Measurements from ENCODE around the gene NDUFB11.

Gene NDUFB11

GRCh38 chrX:47172971-47173792 lies 28.7 kb upstream of the NDUFB11 start:
- peaks cover 26 to 82% of the 10 kb centered on the region in 2 donors for H3K36me3 ChIP-seq (ENCODE audit: control insufficient read depth in 1 of 2, insufficient read depth in 2 of 2, low read length in 2 of 2)
- H3K27ac ChIP-seq (ENCODE audit: low read length), result no peak overlapping the region
- H3K9me3 ChIP-seq (ENCODE audit: control insufficient read depth in 1 of 2, low read length in 2 of 2), result no peaks in the 10 kb centered on the region
- no peaks in the 10 kb centered on the region for H3K27me3 ChIP-seq (ENCODE audit: low read depth, low read length)
- peaks cover 0 to 6% of the 10 kb centered on the region in 2 donors for H3K4me1 ChIP-seq (ENCODE audit: control insufficient read depth in 1 of 2, insufficient read depth in 2 of 2, low read length in 2 of 2)
- no peak overlapping the region for H3K4me3 ChIP-seq (ENCODE audit: low read depth in 1 of 2, low read length in 2 of 2)

- no peak overlapping the region for H3K4me3 ChIP-seq (ENCODE audit: low read depth in 1 of 2, low read length in 2 of 2)
- H3K9me3 ChIP-seq (ENCODE audit: control insufficient read depth in 1 of 2, low read length in 2 of 2), result no peaks in the 10 kb centered on the region
- H3K27ac ChIP-seq (ENCODE audit: low read length), result no peak overlapping the region
- no peaks in the 10 kb centered on the region for H3K27me3 ChIP-seq (ENCODE audit: low read depth, low read length)
- peaks cover 0 to 6% of the 10 kb centered on the region in 2 donors for H3K4me1 ChIP-seq (ENCODE audit: control insufficient read depth in 1 of 2, insufficient read depth in 2 of 2, low read length in 2 of 2)
- peaks cover 22 to 76% of the 10 kb centered on the region in 2 donors for H3K36me3 ChIP-seq (ENCODE audit: control insufficient read depth in 1 of 2, insufficient read depth in 2 of 2, low read length in 2 of 2)
These were observed 28.0 kb upstream of the NDUFB11 start for GRCh38 chrX:47172549-47172948.

DNA sequence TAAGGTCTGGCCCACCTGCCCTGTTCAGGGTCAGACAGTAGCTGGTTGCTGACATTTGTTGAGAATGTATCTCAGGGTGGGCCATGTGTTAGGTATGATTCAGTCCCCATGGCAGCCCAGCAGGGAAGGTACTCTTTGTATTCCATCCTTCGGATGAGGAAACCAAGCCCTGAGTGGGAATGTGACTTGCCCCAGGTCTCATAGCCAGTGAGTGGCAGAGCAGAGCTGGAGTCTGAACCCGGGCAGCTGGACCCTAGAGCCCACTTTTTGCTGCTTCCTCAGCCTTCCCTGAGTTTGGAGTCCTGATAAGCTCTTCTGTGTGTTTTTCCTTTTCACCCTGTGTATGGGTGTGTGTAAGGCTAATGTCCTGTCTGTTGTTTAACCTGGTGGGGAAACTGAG lies 27.5 kb upstream of the NDUFB11 start:
- Histone ChIP-seq H3K27ac (ENCODE audit: low read length) (no peak overlapping the region), H3K4me1 (ENCODE audit: control insufficient read depth in 1 of 2, insufficient read depth in 2 of 2, low read length in 2 of 2) (peaks cover 0 to 6% of the 10 kb centered on the region in 2 donors), H3K4me3 (ENCODE audit: low read depth in 1 of 2, low read length in 2 of 2) (no peak overlapping the region), H3K9me3 (ENCODE audit: control insufficient read depth in 1 of 2, low read length in 2 of 2) (no peaks in the 10 kb centered on the region), H3K36me3 (ENCODE audit: control insufficient read depth in 1 of 2, insufficient read depth in 2 of 2, low read length in 2 of 2) (peaks cover 20 to 70% of the 10 kb centered on the region in 2 donors), H3K27me3 (ENCODE audit: low read depth, low read length) (no peaks in the 10 kb centered on the region)

GRCh38 chrX:47170861-47171692 lies 26.6 kb upstream of the NDUFB11 start:
- peaks cover 16 to 61% of the 10 kb centered on the region in 2 donors for H3K36me3 ChIP-seq (ENCODE audit: control insufficient read depth in 1 of 2, insufficient read depth in 2 of 2, low read length in 2 of 2)
- H3K9me3 ChIP-seq (ENCODE audit: control insufficient read depth in 1 of 2, low read length in 2 of 2), result no peaks in the 10 kb centered on the region
- H3K27me3 ChIP-seq (ENCODE audit: low read depth, low read length), result no peaks in the 10 kb centered on the region
- peaks cover 0 to 6% of the 10 kb centered on the region in 2 donors for H3K4me1 ChIP-seq (ENCODE audit: control insufficient read depth in 1 of 2, insufficient read depth in 2 of 2, low read length in 2 of 2)
- no peak overlapping the region for H3K27ac ChIP-seq (ENCODE audit: low read length)
- H3K4me3 ChIP-seq (ENCODE audit: low read depth in 1 of 2, low read length in 2 of 2), result no peak overlapping the region

- no peak overlapping the region for H3K27ac ChIP-seq (ENCODE audit: low read length)
- H3K9me3 ChIP-seq (ENCODE audit: control insufficient read depth in 1 of 2, low read length in 2 of 2), result no peaks in the 10 kb centered on the region
- peaks cover 0 to 6% of the 10 kb centered on the region in 2 donors for H3K4me1 ChIP-seq (ENCODE audit: control insufficient read depth in 1 of 2, insufficient read depth in 2 of 2, low read length in 2 of 2)
- H3K36me3 ChIP-seq (ENCODE audit: control insufficient read depth in 1 of 2, insufficient read depth in 2 of 2, low read length in 2 of 2), result peaks cover 12 to 49% of the 10 kb centered on the region in 2 donors
- no peaks in the 10 kb centered on the region for H3K27me3 ChIP-seq (ENCODE audit: low read depth, low read length)
- H3K4me3 ChIP-seq (ENCODE audit: low read depth in 1 of 2, low read length in 2 of 2), result no peak overlapping the region
These were observed 25.4 kb upstream of the NDUFB11 start for GRCh38 chrX:47169726-47170515.

- Histone ChIP-seq H3K4me1 (ENCODE audit: control insufficient read depth in 1 of 2, insufficient read depth in 2 of 2, low read length in 2 of 2) (peaks cover 0 to 6% of the 10 kb centered on the region in 2 donors), H3K4me3 (ENCODE audit: low read depth in 1 of 2, low read length in 2 of 2) (no peak overlapping the region), H3K27ac (ENCODE audit: low read length) (no peak overlapping the region), H3K36me3 (ENCODE audit: control insufficient read depth in 1 of 2, insufficient read depth in 2 of 2, low read length in 2 of 2) (peaks cover 11 to 46% of the 10 kb centered on the region in 2 donors), H3K9me3 (ENCODE audit: control insufficient read depth in 1 of 2, low read length in 2 of 2) (no peaks in the 10 kb centered on the region), H3K27me3 (ENCODE audit: low read depth, low read length) (no peaks in the 10 kb centered on the region)
These were observed 24.8 kb upstream of the NDUFB11 start for GRCh38 chrX:47169273-47169672.

DNA sequence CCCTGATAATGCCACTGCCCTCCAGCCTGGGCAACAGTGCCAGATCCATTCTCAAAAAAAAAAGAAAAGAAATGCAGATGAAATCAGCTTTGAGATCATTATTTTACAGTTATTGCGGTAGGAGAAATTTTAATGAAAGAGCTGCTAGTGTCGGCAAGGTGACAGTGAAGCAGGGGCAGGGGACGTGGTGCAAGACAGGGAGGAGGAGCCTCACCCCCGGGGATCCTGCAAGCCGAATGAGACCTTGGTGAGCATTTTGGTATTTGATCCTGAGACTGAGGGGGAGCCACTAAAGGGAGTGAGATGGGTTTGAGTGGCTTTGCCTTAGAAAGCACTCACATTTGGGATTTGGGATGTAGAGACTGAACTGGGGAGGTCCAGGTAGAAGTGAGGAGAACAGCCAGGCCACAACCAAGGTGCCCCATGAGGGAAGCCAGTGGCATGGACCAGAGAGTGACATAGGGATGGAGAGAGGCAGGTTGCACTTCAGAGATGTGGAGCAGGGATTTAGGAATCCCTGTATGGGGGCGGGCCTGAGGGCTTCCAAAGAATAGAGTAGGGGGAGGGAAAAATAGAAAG lies 24.1 kb upstream of the NDUFB11 start:
- peaks cover 0 to 6% of the 10 kb centered on the region in 2 donors for H3K4me1 ChIP-seq (ENCODE audit: control insufficient read depth in 1 of 2, insufficient read depth in 2 of 2, low read length in 2 of 2)
- no peak overlapping the region for H3K4me3 ChIP-seq (ENCODE audit: low read depth in 1 of 2, low read length in 2 of 2)

DNA sequence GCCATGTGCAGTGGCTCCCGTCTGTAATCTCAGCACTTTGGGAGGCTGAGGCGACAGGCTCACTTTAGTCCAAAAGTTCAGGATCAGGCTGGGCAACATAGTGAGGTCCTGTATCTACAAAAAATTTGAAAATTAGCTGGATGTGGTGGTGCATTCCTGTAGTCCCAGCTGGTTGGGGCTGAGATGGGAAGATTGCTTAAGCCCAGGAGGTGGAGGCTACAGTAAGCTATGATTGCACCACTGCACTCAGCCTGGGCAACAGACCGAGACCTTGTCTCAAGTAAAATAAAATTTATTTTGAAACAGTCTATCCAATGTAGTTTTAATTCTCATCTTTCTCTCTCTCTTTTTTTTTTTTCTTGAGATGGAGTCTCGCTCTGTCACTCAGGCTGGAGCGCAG lies 21.6 kb upstream of the NDUFB11 start:
- H3K36me3 ChIP-seq (ENCODE audit: control insufficient read depth in 1 of 2, insufficient read depth in 2 of 2, low read length in 2 of 2), result peaks cover 0 to 18% of the 10 kb centered on the region in 2 donors
- H3K4me1 ChIP-seq (ENCODE audit: control insufficient read depth in 1 of 2, insufficient read depth in 2 of 2, low read length in 2 of 2), result peaks cover 0 to 6% of the 10 kb centered on the region in 2 donors
- no peaks in the 10 kb centered on the region for H3K27me3 ChIP-seq (ENCODE audit: low read depth, low read length)
- H3K4me3 ChIP-seq (ENCODE audit: low read depth in 1 of 2, low read length in 2 of 2), result no peak overlapping the region
- no peaks in the 10 kb centered on the region for H3K9me3 ChIP-seq (ENCODE audit: control insufficient read depth in 1 of 2, low read length in 2 of 2)
- H3K27ac ChIP-seq (ENCODE audit: low read length), result no peak overlapping the region

More for the DNA sequence above, 24.1 kb upstream of the NDUFB11 start:
- H3K27me3 ChIP-seq (ENCODE audit: low read depth, low read length), result no peaks in the 10 kb centered on the region
- no peak overlapping the region for H3K27ac ChIP-seq (ENCODE audit: low read length)
- peaks cover 6 to 39% of the 10 kb centered on the region in 2 donors for H3K36me3 ChIP-seq (ENCODE audit: control insufficient read depth in 1 of 2, insufficient read depth in 2 of 2, low read length in 2 of 2)
- no peaks in the 10 kb centered on the region for H3K9me3 ChIP-seq (ENCODE audit: control insufficient read depth in 1 of 2, low read length in 2 of 2)

- Histone ChIP-seq H3K27me3 (ENCODE audit: low read depth, low read length) (no peaks in the 10 kb centered on the region), H3K9me3 (ENCODE audit: control insufficient read depth in 1 of 2, low read length in 2 of 2) (no peaks in the 10 kb centered on the region), H3K36me3 (ENCODE audit: control insufficient read depth in 1 of 2, insufficient read depth in 2 of 2, low read length in 2 of 2) (peaks cover 0 to 6% of the 10 kb centered on the region in 2 donors), H3K4me3 (ENCODE audit: low read depth in 1 of 2, low read length in 2 of 2) (no peak overlapping the region), H3K27ac (ENCODE audit: low read length) (no peak overlapping the region), H3K4me1 (ENCODE audit: control insufficient read depth in 1 of 2, insufficient read depth in 2 of 2, low read length in 2 of 2) (no peaks in the 10 kb centered on the region)
These were observed 19.9 kb upstream of the NDUFB11 start for GRCh38 chrX:47164420-47164819.

DNA sequence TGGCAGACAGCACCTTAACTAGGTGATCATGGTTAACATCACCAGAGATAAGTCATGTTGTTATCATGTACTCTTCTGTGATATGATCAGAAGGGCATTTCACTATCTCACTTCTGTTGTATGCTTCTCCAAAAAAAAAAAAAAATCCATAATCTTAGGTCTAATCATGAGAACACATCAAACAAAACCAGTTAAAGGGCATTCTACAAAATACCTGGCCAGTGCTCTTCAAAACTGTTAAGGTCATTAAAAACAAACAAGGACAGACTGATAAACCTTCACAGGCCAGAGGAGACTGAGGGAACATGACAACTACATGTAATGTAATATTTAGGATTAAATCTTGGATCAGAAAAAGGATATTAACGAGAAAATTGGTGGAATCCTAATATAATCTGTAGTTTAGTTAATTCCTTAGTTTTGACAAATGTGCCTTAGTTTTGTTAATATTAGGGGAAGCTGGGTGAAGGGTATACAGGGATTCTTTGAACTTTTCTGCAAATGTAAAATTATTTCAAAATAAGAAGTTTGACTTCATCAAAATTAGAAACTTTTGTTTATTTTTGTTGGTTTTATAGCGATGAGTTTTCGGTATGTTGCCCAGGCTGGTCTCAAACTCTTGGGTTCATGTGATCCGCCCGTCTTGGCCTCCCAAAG lies 18.6 kb upstream of the NDUFB11 start:
- Histone ChIP-seq H3K9me3 (ENCODE audit: control insufficient read depth in 1 of 2, low read length in 2 of 2) (no peaks in the 10 kb centered on the region), H3K36me3 (ENCODE audit: control insufficient read depth in 1 of 2, insufficient read depth in 2 of 2, low read length in 2 of 2) (no peaks in the 10 kb centered on the region), H3K27ac (ENCODE audit: low read length) (no peak overlapping the region), H3K4me3 (ENCODE audit: low read depth in 1 of 2, low read length in 2 of 2) (no peak overlapping the region), H3K27me3 (ENCODE audit: low read depth, low read length) (no peaks in the 10 kb centered on the region), H3K4me1 (ENCODE audit: control insufficient read depth in 1 of 2, insufficient read depth in 2 of 2, low read length in 2 of 2) (no peaks in the 10 kb centered on the region)

Measured in muscle layer of duodenum (tissue), 2 donors.